PC-9 (cell line): ENCODE results near the gene SLC7A8. TPM values are rescaled to one million over a fixed set of nuclear protein-coding genes. Genes with fewer than 3 reads are reported as not detected.
A peak's percentile ranks its signal among the peaks of the same experiment; 100 is the strongest.

Experiments used
- BruUV-seq: library from RNA; stranded (reverse); fragments of 400-500 nt; replicated peaks from 2 replicates; lab custom pipeline; 2021; lab: Mats Ljungman, UMichigan
- CTCF ChIA-PET: fragments of 300-600 bp; sonication (Branson Sonifier 250); formaldehyde crosslinking; loops from one replicate; lab custom pipeline; 2022; ENCODE audit warnings: antibody characterized with exemption; lab: Charles Lee
- POLR2A ChIA-PET: fragments of 300-600 bp; sonication (Branson Sonifier 250); formaldehyde crosslinking; loops from one replicate; lab custom pipeline; 2022; ENCODE audit warnings: antibody characterized with exemption; ENCODE audit not compliant: unreplicated experiment; lab: Charles Lee
- DNase-seq, 2 experiments: peaks; one replicate each; pipeline versions ENCODE4 v3.0.0 to v3.0.0-alpha.2; 2015 to 2022; ENCODE audit warnings: mixed read lengths in 1 of 2
- H2AFZ ChIP-seq: fragments of 200-600 bp; sonication (generic); 2 replicates; pipeline ENCODE4 v1.8.1; 2017; ENCODE audit warnings: antibody characterized with exemption
- H3F3A ChIP-seq: fragments of 200-600 bp; sonication (generic); 2 replicates; pipeline ENCODE4 v1.8.1; 2017; ENCODE audit warnings: antibody characterized with exemption, mild to moderate bottlenecking, low read depth; ENCODE audit not compliant: insufficient read depth
- H3K27ac ChIP-seq: fragments of 200-600 bp; sonication (generic); 2 replicates; pipeline ENCODE4 v1.6.1; 2016; ENCODE audit warnings: mixed run types
- H3K27me3 ChIP-seq: fragments of 200-600 bp; sonication (generic); 2 replicates; pipeline ENCODE4 v1.6.1; 2016; ENCODE audit warnings: low read depth, mixed run types; ENCODE audit not compliant: insufficient read depth
- H3K36me3 ChIP-seq: fragments of 200-600 bp; sonication (generic); 2 replicates; pipeline ENCODE4 v1.6.1; 2016; ENCODE audit warnings: low read depth, mixed run types
- H3K4me1 ChIP-seq: fragments of 200-600 bp; sonication (generic); replicated peaks from 2 replicates; pipeline ENCODE4 v1.6.1; 2016; ENCODE audit warnings: mixed run types; ENCODE audit not compliant: insufficient read depth
- H3K4me2 ChIP-seq: fragments of 200-600 bp; sonication (generic); 2 replicates; pipeline ENCODE4 v1.6.1; 2017; ENCODE audit warnings: mixed run types
- H3K4me3 ChIP-seq: fragments of 200-600 bp; sonication (generic); 2 replicates; pipeline ENCODE4 v1.6.1; 2016; ENCODE audit warnings: mixed run types
- H3K79me2 ChIP-seq: fragments of 200-600 bp; sonication (generic); 2 replicates; pipeline ENCODE4 v1.6.1; 2017; ENCODE audit warnings: low read depth, mixed run types
- H3K9me2 ChIP-seq: fragments of 200-600 bp; sonication (generic); 2 replicates; pipeline ENCODE4 v1.8.1; 2017; ENCODE audit warnings: mild to moderate bottlenecking; ENCODE audit not compliant: insufficient read depth
- H3K9me3 ChIP-seq: fragments of 200-600 bp; sonication (generic); 2 replicates; pipeline ENCODE4 v1.8.1; 2016; ENCODE audit warnings: low read depth; ENCODE audit not compliant: insufficient read depth
- H4K20me1 ChIP-seq: fragments of 200-600 bp; sonication (generic); 2 replicates; pipeline ENCODE4 v1.8.1; 2017; ENCODE audit not compliant: insufficient read depth
- CTCF ChIP-seq: fragments of 200-600 bp; sonication (generic); conservative IDR thresholded peaks from 2 replicates; pipeline ENCODE4 v1.6.1; 2017; ENCODE audit warnings: mixed run types, antibody characterized with exemption, mild to moderate bottlenecking, moderate library complexity
- EZH2 ChIP-seq: fragments of 200-600 bp; sonication (generic); IDR thresholded peaks from 2 replicates; pipeline ENCODE4 v1.8.0; 2017; ENCODE audit warnings: antibody characterized with exemption, low read depth
- intact Hi-C: fragments of 100-400 bp; cut with micrococcal nuclease; formaldehyde crosslinking; loops from one replicate; pipeline ENCODE4 v1.10.0; 2022; ENCODE audit not compliant: unreplicated experiment
- total RNA-seq: library from RNA; stranded (reverse); gene quantifications from 2 replicates; pipeline ENCODE4 v1.2.3, GENCODE V29; 2021

The SLC7A8 gene
- total RNA-seq, 1 experiment from 2014 or later: 3.6 TPM

GRCh38 chr14:23120541-23121251, 62.8 kb downstream of the SLC7A8 start:
- no peaks in the 10 kb centered on the region for H4K20me1 ChIP-seq
- intact Hi-C loops: loop anchor here (1.0 to 10.0 kb wide), 4 partner anchors 67 to 260 kb away; no protein-coding TSS in a partner anchor
- TF ChIP-seq EZH2 (no peak), CTCF (peak; percentile 95)
- peak; percentile 57 to 78 for DNase-seq
- H3K4me1 ChIP-seq: peaks cover 7% of the 10 kb centered on the region
- CTCF ChIA-PET: interaction anchor here (0.6 to 1.9 kb wide), 12 partner anchors 26 to 437 kb away, joined by 3 to 15 read pairs (median 4); partner anchors contain the start of genes ACIN1, BCL2L2 and C14orf119
- peaks cover 6% of the 10 kb centered on the region; the same call in 1 of the 2 replicates for H3F3A ChIP-seq
- H3K79me2 ChIP-seq: no peaks in the 10 kb centered on the region
- no peaks in the 10 kb centered on the region for H3K9me3 ChIP-seq
- no peaks in the 10 kb centered on the region for H3K27me3 ChIP-seq
- no peak overlapping the region for H3K4me3 ChIP-seq
- no peaks in the 10 kb centered on the region for H3K9me2 ChIP-seq
- no peak overlapping the region for H3K4me2 ChIP-seq
- H3K27ac ChIP-seq: no peak overlapping the region
- POLR2A ChIA-PET: interaction anchor here (0.5 to 0.7 kb wide), 3 partner anchors 26 to 1026 kb away, joined by 3 to 7 read pairs (median 3); partner anchors contain the start of genes ACIN1 and C14orf119
- H2AFZ ChIP-seq: no peak overlapping the region
- no TSS peak for BruUV-seq
- no peaks in the 10 kb centered on the region for H3K36me3 ChIP-seq

DNA sequence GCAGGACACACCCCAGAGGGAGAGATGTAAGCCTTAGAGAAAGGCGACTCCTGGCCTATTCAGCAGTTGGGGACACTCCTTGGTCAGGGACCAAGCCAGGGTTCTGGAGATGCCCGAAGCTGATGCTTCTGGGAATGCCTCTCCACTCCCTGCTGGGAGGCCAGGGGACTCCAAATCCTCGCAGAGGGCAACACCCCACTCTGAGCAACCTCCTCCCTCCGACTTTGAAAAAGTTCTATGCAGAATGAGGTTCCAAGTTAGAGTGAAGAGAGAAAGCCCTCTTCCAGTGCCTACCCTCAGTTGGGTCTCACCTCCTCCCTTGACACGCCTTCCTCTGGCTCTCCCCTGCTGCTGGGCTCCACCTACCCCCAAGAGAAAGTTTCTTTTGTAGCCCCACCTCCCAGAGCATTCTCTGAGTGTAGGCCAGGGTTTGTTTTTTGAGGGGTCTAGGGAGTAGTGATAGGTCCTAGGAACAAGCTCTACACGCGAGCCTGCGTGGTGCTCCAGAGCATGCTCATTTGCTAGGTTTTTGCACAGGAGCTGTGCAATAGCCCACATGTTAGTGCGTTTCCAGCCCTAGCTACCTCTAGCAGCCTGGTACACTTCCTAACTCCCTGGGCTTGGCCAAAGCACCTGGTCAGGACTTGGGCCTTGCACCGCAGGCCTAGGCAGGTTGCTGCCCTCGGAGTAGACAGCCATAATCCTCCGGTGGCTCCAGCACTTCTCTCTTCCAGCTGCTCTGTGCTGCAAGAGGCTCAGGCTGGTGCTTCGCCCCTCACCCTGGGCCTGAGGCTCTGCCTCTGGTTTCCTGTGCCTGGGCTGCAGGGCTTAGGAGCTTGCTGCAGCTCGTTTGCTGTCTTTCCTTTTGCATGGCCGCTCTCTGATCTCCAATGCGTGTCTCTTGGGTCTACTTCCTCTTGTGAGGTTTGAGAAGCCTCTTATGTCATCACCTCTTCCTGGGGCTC, 63.8 kb downstream of the SLC7A8 start:
- intact Hi-C loops: loop anchor here (1.0 to 10.0 kb wide), 4 partner anchors 68 to 261 kb away; no protein-coding TSS in a partner anchor
- Histone ChIP-seq H3K4me1 (peaks cover 17% of the 10 kb centered on the region), H3F3A (peaks cover 14% of the 10 kb centered on the region; the same call in 1 of the 2 replicates), H3K79me2 (no peaks in the 10 kb centered on the region), H3K4me3 (no peak overlapping the region), H3K9me3 (no peaks in the 10 kb centered on the region), H2AFZ (no peak overlapping the region), H3K27ac (no peak overlapping the region), H3K4me2 (no peak overlapping the region), H3K9me2 (no peaks in the 10 kb centered on the region), H3K36me3 (no peaks in the 10 kb centered on the region), H3K27me3 (no peaks in the 10 kb centered on the region), H4K20me1 (no peaks in the 10 kb centered on the region)
- BruUV-seq: no TSS peak
- TF ChIP-seq EZH2: no peak
- ChIA-PET POLR2A (no interaction called here), CTCF (interaction anchor here (0.6 to 1.3 kb wide), 3 partner anchors 49 to 181 kb away, joined by 4 to 7 read pairs (median 5); no protein-coding TSS in a partner anchor)
- no peak for DNase-seq

DNA sequence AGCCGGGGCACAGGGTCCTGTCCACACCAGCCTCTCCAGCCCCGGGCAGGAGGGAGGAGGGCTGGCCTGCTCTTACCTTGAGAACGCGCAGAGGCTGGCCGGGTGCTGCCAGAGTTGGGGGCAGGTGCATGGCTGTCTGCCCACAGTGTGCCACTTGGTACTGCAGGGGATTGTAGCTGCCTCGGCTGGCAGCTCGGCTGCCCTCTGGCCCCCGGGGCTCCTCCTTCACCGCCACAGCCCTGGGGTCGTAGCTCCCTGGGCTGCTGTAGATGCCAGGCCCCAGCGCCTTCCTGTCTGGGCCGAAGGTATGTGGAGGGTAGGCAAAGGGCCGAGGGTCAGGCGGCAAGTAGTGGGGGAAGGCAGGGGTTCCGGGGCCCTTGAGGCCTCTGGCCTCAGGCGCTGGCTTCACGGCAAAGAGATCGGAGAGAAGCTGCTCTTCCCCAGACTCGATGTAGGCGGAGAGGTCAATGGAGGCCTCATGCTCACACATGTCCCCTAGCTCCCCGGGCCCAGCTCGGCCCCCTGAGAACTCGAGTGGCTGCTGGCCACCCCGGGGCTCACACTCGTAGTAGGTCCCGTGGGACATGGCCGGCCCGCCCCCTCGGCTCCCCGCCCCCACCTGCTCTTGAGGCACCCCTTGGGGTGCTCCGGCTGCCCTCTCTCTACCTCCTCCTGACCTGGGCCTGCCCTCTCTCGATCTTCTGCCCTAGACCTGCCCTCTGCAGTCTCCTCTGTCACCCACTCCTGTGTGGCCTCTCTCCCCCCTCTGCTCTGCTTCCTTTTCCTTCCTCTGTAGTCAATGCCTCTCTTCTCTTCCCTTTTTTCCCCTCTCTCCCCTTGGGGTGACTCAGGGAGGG, 64.7 kb downstream of the SLC7A8 start, which contains the start of gene CEBPE:
Gene CEBPE (minus strand): TSS at position 750 of the 857 bp plus-strand sequence. CDS start 164 bp downstream, at position 586.
- intact Hi-C loops: no loop called here
- H3K79me2 ChIP-seq: no peaks in the 10 kb centered on the region
- CTCF ChIA-PET: interaction anchor here (0.6 kb wide), 1 partner anchor 175 kb away, joined by 5 read pairs; no protein-coding TSS in a partner anchor
- H3K4me2 ChIP-seq: no peak within 1 kb of the TSS
- no peak within 1 kb of the TSS for H3K27ac ChIP-seq
- H3K9me2 ChIP-seq: no peaks in the 10 kb centered on the region
- peaks cover 18% of the 10 kb centered on the region; the same call in 1 of the 2 replicates for H3F3A ChIP-seq
- no peaks in the 10 kb centered on the region for H3K9me3 ChIP-seq
- H3K4me3 ChIP-seq: no peak within 1 kb of the TSS
- DNase-seq: no peak
- POLR2A ChIA-PET: no interaction called here
- H3K4me1 ChIP-seq: peaks cover 26% of the 10 kb centered on the region
- no peaks in the 10 kb centered on the region for H3K36me3 ChIP-seq
- no TSS peak for BruUV-seq
- H2AFZ ChIP-seq: no peak within 1 kb of the TSS
- no peak for TF ChIP-seq CTCF
- TF ChIP-seq EZH2: no peak
- H3K27me3 ChIP-seq: no peaks in the 10 kb centered on the region
- no peaks in the 10 kb centered on the region for H4K20me1 ChIP-seq
